ENCODE measurements around the gene KRTAP23-1. TPM values are rescaled to one million over a fixed set of nuclear protein-coding genes. Genes with fewer than 3 reads are reported as not detected.

The KRTAP23-1 gene
- total and polyA plus RNA-seq, 2 of the 8 experiments (the other 6 are each of a cell fraction or from before 2014, with no cell fraction given) = not detected

- no peak overlapping the region for H4K5ac ChIP-seq (ENCODE audit: insufficient read length, low read depth, low read length)
- H2BK120ac ChIP-seq (replicated peaks; ENCODE audit: low read depth, low read length) = no peak overlapping the region
- ChIA-PET POLR2A (ENCODE audit: partially characterized antibody) (no interaction called here), CTCF (ENCODE audit: partially characterized antibody) (no interaction called here)
- no peak overlapping the region for H3K18ac ChIP-seq (ENCODE audit: extremely low read depth, low read length)
- H3K23me2 ChIP-seq (ENCODE audit: low read depth, low read length) = no peaks in the 10 kb centered on the region
- H2BK12ac ChIP-seq (ENCODE audit: low read depth, low read length) = no peak overlapping the region
- H3K9me3 ChIP-seq (ENCODE audit: insufficient read depth in 2 of 2, low read depth in 1 of 2, low read length in 1 of 2) = no peaks in the 10 kb centered on the region
- H3K9ac ChIP-seq (replicated peaks in 1 of 4; ENCODE audit: extremely low read depth in 1 of 4, low read depth in 3 of 4, low read length in 3 of 4) = no peak overlapping the region
- H4K8ac ChIP-seq (ENCODE audit: extremely low read depth, insufficient read depth, low read length) = no peak overlapping the region
- no peak overlapping the region for H3K23ac ChIP-seq (ENCODE audit: insufficient read length)
- H2AK5ac ChIP-seq (ENCODE audit: low read depth, low read length) = no peak overlapping the region
- WGBS, 2 experiments (ENCODE audit: extremely low coverage in 1 of 2, insufficient coverage in 1 of 2, insufficient read length in 1 of 2, insufficient replicate concordance in 2 of 2, low coverage in 1 of 2, low lambda C conversion rate in 2 of 2, missing lambda C conversion rate in 1 of 2) = 95% methylated on average over 1 of the region's 1 CpG; no CpG with 5 or more reads in 1 of the 2 experiments
- H3K14ac ChIP-seq (ENCODE audit: insufficient read length) = no peak overlapping the region
- H3K4me3 ChIP-seq (ENCODE audit: extremely low read depth in 1 of 4, insufficient read depth in 2 of 4, low read depth in 3 of 4, low read length in 4 of 4) = no peak overlapping the region
- H3K27ac ChIP-seq (ENCODE audit: low read depth, low read length) = no peak overlapping the region
- no peaks in the 10 kb centered on the region for H3K36me3 ChIP-seq (ENCODE audit: control insufficient read depth in 2 of 4, insufficient read depth in 4 of 4, low read length in 3 of 4)
- no peak for DNase-seq (ENCODE audit: low read depth in 1 of 2, low spot score in 2 of 2)
- H2BK20ac ChIP-seq (ENCODE audit: low read length) = no peak overlapping the region
- H3K4me1 ChIP-seq (replicated peaks in 1 of 4; ENCODE audit: control insufficient read depth in 3 of 4, insufficient read depth in 4 of 4, low read length in 3 of 4) = no peaks in the 10 kb centered on the region
- no peak overlapping the region for H2AFZ ChIP-seq (ENCODE audit: low read length)
- no peaks in the 10 kb centered on the region for H3K79me1 ChIP-seq (ENCODE audit: low read depth, low read length)
- H3K27me3 ChIP-seq (replicated peaks in 1 of 4; ENCODE audit: control insufficient read depth in 3 of 4, extremely low read depth in 1 of 4, insufficient read depth in 3 of 4, low read length in 3 of 4) = no peaks in the 10 kb centered on the region
- no peaks in the 10 kb centered on the region for H3K79me2 ChIP-seq (ENCODE audit: control insufficient read depth in 1 of 2, insufficient read depth in 2 of 2, low read length in 2 of 2)
- H2BK5ac ChIP-seq (ENCODE audit: low read depth, low read length) = no peak overlapping the region
- TF ChIP-seq KDM5A (IDR thresholded peaks at IDR 0.05; ENCODE audit: low read length) (no peak), JUND (IDR thresholded peaks at IDR 0.05; ENCODE audit: low read length) (no peak)
- H4K20me1 ChIP-seq (replicated peaks in 1 of 2; ENCODE audit: control insufficient read depth in 1 of 2, insufficient read depth in 2 of 2, low read length in 2 of 2) = no peaks in the 10 kb centered on the region
- no peak overlapping the region for H3K4me2 ChIP-seq (ENCODE audit: insufficient read depth in 1 of 2, low read depth in 2 of 2, low read length in 2 of 2)
- H3K4ac ChIP-seq (replicated peaks; ENCODE audit: insufficient read length, low read depth, low read length) = no peak overlapping the region
- FAIRE-seq = no peak
- H2BK15ac ChIP-seq (ENCODE audit: low read length) = no peak overlapping the region
- H3K56ac ChIP-seq (replicated peaks; ENCODE audit: insufficient read length, low read depth, low read length) = no peak overlapping the region
- H4K91ac ChIP-seq (replicated peaks; ENCODE audit: insufficient read length, low read length) = no peak overlapping the region
These were observed 43.3 kb downstream of the KRTAP23-1 start for GRCh38 chr21:30305136-30305535.

Small RNA genes within 50 kb of the gene (microRNA-seq; reads per million reads assigned to microRNA genes)
- gene MIR4327 (ENCODE audit: borderline microRNAs expressed in 2 of 2, borderline number of aligned reads in 2 of 2, borderline replicate concordance in 1 of 2) = 0 reads per million in 2 experiments

Small RNA genes within 50 kb of the gene (small RNA-seq; reads per million reads assigned to genes)
- gene KRTAP23-1 (ENCODE audit: insufficient read depth) (not detected), gene MIR4327 (ENCODE audit: insufficient read depth) (not detected)

Other genes starting within 250 kb of the KRTAP23-1 start
- not detected in 2 replicates for gene CLDN17, start 181.8 kb downstream of the KRTAP23-1 start, total RNA-seq (2021; fragmentation: NEBNext Ultra II Directional; extraction: Animal tissue kit (Norgen Biotek cat#: 25700))
- not detected in 2 replicates for gene CLDN17, start 181.8 kb downstream of the KRTAP23-1 start, polyA plus RNA-seq (2011; rRNA removed)
- gene CLDN8, start 132.5 kb downstream of the KRTAP23-1 start, total RNA-seq (2021; fragmentation: NEBNext Ultra II Directional; extraction: Animal tissue kit (Norgen Biotek cat#: 25700)) = not detected in 2 replicates
- gene CLDN8, start 132.5 kb downstream of the KRTAP23-1 start, polyA plus RNA-seq (2011; rRNA removed) = not detected in 2 replicates
- gene KRTAP24-1, start 65.7 kb downstream of the KRTAP23-1 start, total RNA-seq (2021; fragmentation: NEBNext Ultra II Directional; extraction: Animal tissue kit (Norgen Biotek cat#: 25700)) = not detected in 2 replicates
- gene KRTAP24-1, start 65.7 kb downstream of the KRTAP23-1 start, polyA plus RNA-seq (2011; rRNA removed) = not detected in 2 replicates
- not detected in 2 replicates for gene KRTAP25-1, start 59.1 kb downstream of the KRTAP23-1 start, total RNA-seq (2021; fragmentation: NEBNext Ultra II Directional; extraction: Animal tissue kit (Norgen Biotek cat#: 25700))
- not detected in 2 replicates for gene KRTAP25-1, start 59.1 kb downstream of the KRTAP23-1 start, polyA plus RNA-seq (2011; rRNA removed)
- not detected in 2 replicates for gene KRTAP26-1, start 28.3 kb downstream of the KRTAP23-1 start, total RNA-seq (2021; fragmentation: NEBNext Ultra II Directional; extraction: Animal tissue kit (Norgen Biotek cat#: 25700))
- not detected in 2 replicates for gene KRTAP26-1, start 28.3 kb downstream of the KRTAP23-1 start, polyA plus RNA-seq (2011; rRNA removed)
- not detected in 2 replicates for gene KRTAP27-1, start 10.9 kb downstream of the KRTAP23-1 start, total RNA-seq (2021; fragmentation: NEBNext Ultra II Directional; extraction: Animal tissue kit (Norgen Biotek cat#: 25700))
- not detected in 2 replicates for gene KRTAP27-1, start 10.9 kb downstream of the KRTAP23-1 start, polyA plus RNA-seq (2011; rRNA removed)
- not detected in 2 replicates for gene KRTAP13-2, start 23.7 kb upstream of the KRTAP23-1 start, total RNA-seq (2021; fragmentation: NEBNext Ultra II Directional; extraction: Animal tissue kit (Norgen Biotek cat#: 25700))
- gene KRTAP13-2, start 23.7 kb upstream of the KRTAP23-1 start, polyA plus RNA-seq (2011; rRNA removed) = not detected in 2 replicates
- not detected in 2 replicates for gene KRTAP13-1, start 47.4 kb upstream of the KRTAP23-1 start, total RNA-seq (2021; fragmentation: NEBNext Ultra II Directional; extraction: Animal tissue kit (Norgen Biotek cat#: 25700))
- not detected in 2 replicates for gene KRTAP13-1, start 47.4 kb upstream of the KRTAP23-1 start, polyA plus RNA-seq (2011; rRNA removed)
- not detected in 2 replicates for gene KRTAP13-3, start 77.3 kb upstream of the KRTAP23-1 start, total RNA-seq (2021; fragmentation: NEBNext Ultra II Directional; extraction: Animal tissue kit (Norgen Biotek cat#: 25700))
- not detected in 2 replicates for gene KRTAP13-3, start 77.3 kb upstream of the KRTAP23-1 start, polyA plus RNA-seq (2011; rRNA removed)
- gene KRTAP13-4, start 81.6 kb upstream of the KRTAP23-1 start, total RNA-seq (2021; fragmentation: NEBNext Ultra II Directional; extraction: Animal tissue kit (Norgen Biotek cat#: 25700)) = 0.42 TPM in 1 of 2 replicates, not detected in the other
- 0.64 and 1.2 TPM in 2 replicates for gene KRTAP13-4, start 81.6 kb upstream of the KRTAP23-1 start, polyA plus RNA-seq (2011; rRNA removed)
- gene KRTAP15-1, start 91.7 kb upstream of the KRTAP23-1 start, total RNA-seq (2021; fragmentation: NEBNext Ultra II Directional; extraction: Animal tissue kit (Norgen Biotek cat#: 25700)) = not detected in 2 replicates
- not detected in 2 replicates for gene KRTAP15-1, start 91.7 kb upstream of the KRTAP23-1 start, polyA plus RNA-seq (2011; rRNA removed)
- gene KRTAP19-1, start 131.8 kb upstream of the KRTAP23-1 start, total RNA-seq (2021; fragmentation: NEBNext Ultra II Directional; extraction: Animal tissue kit (Norgen Biotek cat#: 25700)) = not detected in 2 replicates
- gene KRTAP19-1, start 131.8 kb upstream of the KRTAP23-1 start, polyA plus RNA-seq (2011; rRNA removed) = not detected in 2 replicates
- not detected in 2 replicates for gene KRTAP19-2, start 138.8 kb upstream of the KRTAP23-1 start, total RNA-seq (2021; fragmentation: NEBNext Ultra II Directional; extraction: Animal tissue kit (Norgen Biotek cat#: 25700))
- gene KRTAP19-2, start 138.8 kb upstream of the KRTAP23-1 start, polyA plus RNA-seq (2011; rRNA removed) = not detected in 2 replicates
- not detected in 2 replicates for gene KRTAP19-3, start 143.4 kb upstream of the KRTAP23-1 start, total RNA-seq (2021; fragmentation: NEBNext Ultra II Directional; extraction: Animal tissue kit (Norgen Biotek cat#: 25700))
- not detected in 2 replicates for gene KRTAP19-3, start 143.4 kb upstream of the KRTAP23-1 start, polyA plus RNA-seq (2011; rRNA removed)
- not detected in 2 replicates for gene KRTAP19-4, start 148.6 kb upstream of the KRTAP23-1 start, total RNA-seq (2021; fragmentation: NEBNext Ultra II Directional; extraction: Animal tissue kit (Norgen Biotek cat#: 25700))
- not detected in 2 replicates for gene KRTAP19-4, start 148.6 kb upstream of the KRTAP23-1 start, polyA plus RNA-seq (2011; rRNA removed)
- not detected in 2 replicates for gene KRTAP19-5, start 153.5 kb upstream of the KRTAP23-1 start, total RNA-seq (2021; fragmentation: NEBNext Ultra II Directional; extraction: Animal tissue kit (Norgen Biotek cat#: 25700))
- not detected in 2 replicates for gene KRTAP19-5, start 153.5 kb upstream of the KRTAP23-1 start, polyA plus RNA-seq (2011; rRNA removed)
- not detected in 2 replicates for gene KRTAP19-6, start 193.3 kb upstream of the KRTAP23-1 start, total RNA-seq (2021; fragmentation: NEBNext Ultra II Directional; extraction: Animal tissue kit (Norgen Biotek cat#: 25700))
- not detected in 2 replicates for gene KRTAP19-6, start 193.3 kb upstream of the KRTAP23-1 start, polyA plus RNA-seq (2011; rRNA removed)
- gene KRTAP19-7, start 212.7 kb upstream of the KRTAP23-1 start, total RNA-seq (2021; fragmentation: NEBNext Ultra II Directional; extraction: Animal tissue kit (Norgen Biotek cat#: 25700)) = not detected in 2 replicates
- gene KRTAP19-7, start 212.7 kb upstream of the KRTAP23-1 start, polyA plus RNA-seq (2011; rRNA removed) = not detected in 2 replicates
- gene KRTAP22-2, start 241.8 kb upstream of the KRTAP23-1 start, total RNA-seq (2021; fragmentation: NEBNext Ultra II Directional; extraction: Animal tissue kit (Norgen Biotek cat#: 25700)) = not detected in 2 replicates
- not detected in 2 replicates for gene KRTAP22-2, start 241.8 kb upstream of the KRTAP23-1 start, polyA plus RNA-seq (2011; rRNA removed)
- not detected in 2 replicates for gene KRTAP6-3, start 243.8 kb upstream of the KRTAP23-1 start, total RNA-seq (2021; fragmentation: NEBNext Ultra II Directional; extraction: Animal tissue kit (Norgen Biotek cat#: 25700))
- not detected in 2 replicates for gene KRTAP6-3, start 243.8 kb upstream of the KRTAP23-1 start, polyA plus RNA-seq (2011; rRNA removed)

All from H1 (cell line).